Stimulated activated CD8-positive, alpha-beta memory T cell treated with anti-CD3 and anti-CD28 coated beads, Interleukin-15, amount 100 ng/mL, for 4 hours (primary cell): Measurements from ENCODE around the gene ATP5MK.
"Not testable (repeated sequence)": the region's sequence is repeated elsewhere in the genome, so short reads cannot be mapped to it uniquely, and the experiment has no call there.

Experiments
- DNase-seq, 2 donors: peaks; one replicate each; pipeline ENCODE4 v3.0.0-alpha.2; 2020; ENCODE audit warnings: low read depth in 2 of 2

Gene ATP5MK

GRCh38 chr10:103396789-103397087 is 463 bp upstream of the ATP5MK start:
- DNase-seq: no peak

- no peak for DNase-seq
Observed at GRCh38 chr10:103395754-103396066, 565 bp downstream of the ATP5MK start.

GRCh38 chr10:103394180-103394579 is 2.1 kb downstream of the ATP5MK start:
- no peak for DNase-seq

- no peak for DNase-seq
Observed at GRCh38 chr10:103382769-103383168, 13.5 kb downstream of the ATP5MK start.

GRCh38 chr10:103374263-103374662 is 22.0 kb downstream of the ATP5MK start:
- no peak for DNase-seq

- no peak for DNase-seq
Observed at GRCh38 chr10:103373544-103373943, 22.7 kb downstream of the ATP5MK start.

- DNase-seq: peak; percentile 78 to 83
Observed at GRCh38 chr10:103367782-103368518, 28.3 kb downstream of the ATP5MK start, which contains the start of gene TAF5. TAF5 (plus strand) TSS chr10:103367976; CDS start chr10:103367990, 14 bp downstream.

GRCh38 chr10:103367379-103367781 is 28.9 kb downstream of the ATP5MK start:
- DNase-seq: no peak

GRCh38 chr10:103360791-103361190 is 35.5 kb downstream of the ATP5MK start:
- not testable (repeated sequence) for DNase-seq

GRCh38 chr10:103359493-103359892 is 36.8 kb downstream of the ATP5MK start:
- not testable (repeated sequence) for DNase-seq

- DNase-seq: no peak
Observed at GRCh38 chr10:103355906-103356599, 40.2 kb downstream of the ATP5MK start.

GRCh38 chr10:103354567-103354966 is 41.7 kb downstream of the ATP5MK start:
- not testable (repeated sequence) for DNase-seq

- DNase-seq: no peak
Observed at GRCh38 chr10:103353281-103353680, 43.0 kb downstream of the ATP5MK start.

- peak; percentile 24 to 58 for DNase-seq
Observed at GRCh38 chr10:103350517-103351260, 45.6 kb downstream of the ATP5MK start, which contains the start of gene PCGF6. PCGF6 (minus strand) TSS chr10:103351140; CDS start chr10:103351066, 74 bp downstream.

- DNase-seq: no peak
Observed at GRCh38 chr10:103350175-103350516, 46.1 kb downstream of the ATP5MK start.
